ENCODE measurements around the gene TBC1D1. TPM values are rescaled to one million over a fixed set of nuclear protein-coding genes. Genes with fewer than 3 reads are reported as not detected.

The TBC1D1 gene
- total and polyA plus RNA-seq, 2 experiments from 2014 or later = 53.9 to 151 TPM

- TF ChIP-seq CTCF (conservative IDR thresholded peaks at IDR 0.05; ENCODE audit: low read depth in 2 of 2) = no peak
- no peak for TF ChIP-seq REST (IDR thresholded peaks at IDR 0.05; ENCODE audit: unreplicated experiment)
- TF ChIP-seq NANOG (IDR thresholded peaks at IDR 0.05; ENCODE audit: borderline replicate concordance) = no peak
- no peak for TF ChIP-seq ZNF331 (CRISPR knock-in tag; IDR thresholded peaks at IDR 0.05; ENCODE audit: low read depth)
- TF ChIP-seq CREB1 (CRISPR knock-in tag; IDR thresholded peaks at IDR 0.05; ENCODE audit: low read depth) = no peak
Observed at GRCh38 chr4:38026158-38026740, 135.4 kb downstream of the TBC1D1 start (continued).

GRCh38 chr4:38030023-38030422 is 139.1 kb downstream of the TBC1D1 start:
- Histone ChIP-seq H3F3A (replicated peaks; ENCODE audit: low read depth) (no peaks in the 10 kb centered on the region), H3K9me2 (ENCODE audit: insufficient read depth) (no peaks in the 10 kb centered on the region), H3K79me2 (replicated peaks; ENCODE audit: insufficient read depth) (no peaks in the 10 kb centered on the region), H3K36me3 (ENCODE audit: insufficient read depth) (peaks cover 5% of the 10 kb centered on the region; the same call in 1 of the 2 replicates), H3K27me3 (ENCODE audit: insufficient read depth) (no peaks in the 10 kb centered on the region), H4K20me1 (replicated peaks; ENCODE audit: insufficient read depth) (0 out of 2 replicates have a peak, but pooled peaks cover 5% of the 10 kb centered on the region), H3K4me3 (no peak overlapping the region), H3K4me1 (ENCODE audit: insufficient read depth) (no peaks in the 10 kb centered on the region), H3K27ac (ENCODE audit: low read depth) (no peak overlapping the region), H3K4me2 (no peak overlapping the region), H2AFZ (no peak overlapping the region)
- H3K4me1 Mint-ChIP-seq = no peaks in the 10 kb centered on the region
- H3K36me3 Mint-ChIP-seq (ENCODE audit: low read depth) = peaks cover 32% of the 10 kb centered on the region; the same call in 2 of the 3 replicates
- H3K9me3 Mint-ChIP-seq = no peaks in the 10 kb centered on the region
- peaks cover 1% of the 10 kb centered on the region for H3K27me3 Mint-ChIP-seq (ENCODE audit: insufficient read depth, low read depth, poor library complexity)
- H3K4me3 Mint-ChIP-seq = no peak overlapping the region
- TF ChIP-seq CTCF (conservative IDR thresholded peaks at IDR 0.05; ENCODE audit: low read depth in 2 of 2) (no peak), CREB1 (CRISPR knock-in tag; IDR thresholded peaks at IDR 0.05; ENCODE audit: low read depth) (no peak), EZH2phosphoT487 (IDR thresholded peaks at IDR 0.05; ENCODE audit: unreplicated experiment) (no peak)
- H3K27ac Mint-ChIP-seq = no peak overlapping the region
- ATAC-seq (no peak), DNase-seq (ENCODE audit: low spot score) (no peak)

Data from GM23338 (cell line).